GM19452 (cell line): ENCODE results near the gene FASTK.

ENCODE experiments used
- ATAC-seq: cut with Tn5 transposase; IDR thresholded peaks from one replicate; pipeline ENCODE4 v1.9.1; 2021; ENCODE audit not compliant: unreplicated experiment

FASTK gene

GRCh38 chr7:151100921-151101320, 20.3 kb upstream of the FASTK start:
- no peak for ATAC-seq

GRCh38 chr7:151099486-151100211, 19.0 kb upstream of the FASTK start:
- ATAC-seq: no peak

DNA sequence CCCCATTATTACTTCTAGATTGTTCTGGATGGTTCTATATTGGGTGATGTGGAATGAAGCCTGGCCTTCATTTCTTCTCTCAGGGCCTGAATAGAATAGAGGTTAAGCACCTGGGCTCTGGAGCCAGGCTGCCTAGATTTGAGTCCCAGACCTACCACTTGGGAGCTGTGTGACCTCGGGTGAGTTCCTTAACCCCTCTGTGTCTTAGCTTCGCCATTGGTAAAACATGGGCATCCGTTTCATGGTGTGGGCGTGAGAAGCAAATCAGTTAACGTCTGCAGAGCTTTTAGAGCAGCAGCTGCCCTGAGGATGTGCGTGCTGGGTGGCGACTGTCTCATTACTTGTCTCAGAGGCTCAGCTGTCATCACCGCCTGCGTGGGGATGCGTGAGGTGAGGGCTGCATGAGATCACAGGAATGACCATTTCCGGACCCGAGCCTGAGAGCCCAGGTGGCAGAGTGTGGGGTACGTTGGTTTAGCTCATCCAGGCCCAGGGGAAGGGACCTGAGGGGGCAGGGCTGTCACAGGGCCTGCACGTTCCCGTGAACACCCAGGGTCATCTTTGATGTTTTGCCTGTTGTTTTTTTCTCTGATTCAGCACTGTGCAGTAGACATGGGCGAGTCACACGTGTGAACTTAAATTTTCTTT, 15.3 kb upstream of the FASTK start:
- no peak for ATAC-seq

DNA sequence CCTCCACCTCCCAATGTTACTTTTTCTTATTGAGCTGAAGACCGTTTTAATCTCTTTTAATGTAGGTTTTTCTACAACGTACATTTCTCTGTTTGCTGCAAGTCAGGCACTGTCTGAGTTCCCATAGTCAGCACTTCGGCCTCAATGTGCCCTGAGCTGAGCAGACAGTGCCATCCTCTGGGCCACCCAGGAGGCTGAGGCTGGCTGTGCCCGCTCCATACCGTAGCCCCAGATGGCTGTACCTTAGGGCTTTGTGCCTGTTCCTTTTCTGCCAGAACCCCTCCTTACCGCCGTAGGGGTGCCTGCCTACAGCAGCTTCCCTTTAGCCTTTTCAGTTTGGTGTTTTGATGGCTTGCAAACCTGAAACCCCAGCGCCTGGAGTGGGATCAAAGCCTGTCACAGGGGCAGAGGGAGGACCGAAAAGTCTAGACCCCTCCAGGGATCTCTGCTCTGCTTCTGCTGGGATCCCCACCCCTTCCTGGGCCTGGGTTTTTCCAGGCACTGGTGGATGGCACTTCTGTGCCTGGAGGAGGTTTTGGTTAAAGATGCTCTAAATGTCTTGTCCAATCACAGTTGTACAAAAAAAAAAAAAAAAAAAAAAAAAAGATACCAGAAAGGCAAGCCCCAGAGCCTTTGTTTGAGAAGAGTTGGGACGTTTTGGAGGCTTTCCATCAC, 14.7 kb upstream of the FASTK start:
- ATAC-seq: no peak

DNA sequence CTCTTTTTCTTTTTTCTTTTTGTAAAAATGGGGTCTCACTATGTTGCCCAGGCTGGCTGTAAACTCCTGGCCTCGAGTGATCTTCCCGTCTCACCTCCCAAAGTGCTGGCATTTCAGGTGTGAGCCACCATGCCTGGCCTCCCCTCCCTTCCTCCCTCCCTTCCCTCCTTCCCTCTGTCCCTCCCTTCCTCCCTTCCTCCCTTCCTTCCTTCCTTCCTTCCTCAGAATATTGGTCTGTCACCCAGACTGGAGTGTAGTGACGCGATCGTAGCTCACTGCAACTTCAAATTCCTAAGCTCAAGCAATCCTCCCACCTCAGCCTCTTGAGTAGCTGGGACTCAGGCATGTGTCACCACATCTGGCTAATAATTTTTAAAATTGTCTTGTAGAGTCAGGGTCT, 14.1 kb upstream of the FASTK start:
- no peak for ATAC-seq

DNA sequence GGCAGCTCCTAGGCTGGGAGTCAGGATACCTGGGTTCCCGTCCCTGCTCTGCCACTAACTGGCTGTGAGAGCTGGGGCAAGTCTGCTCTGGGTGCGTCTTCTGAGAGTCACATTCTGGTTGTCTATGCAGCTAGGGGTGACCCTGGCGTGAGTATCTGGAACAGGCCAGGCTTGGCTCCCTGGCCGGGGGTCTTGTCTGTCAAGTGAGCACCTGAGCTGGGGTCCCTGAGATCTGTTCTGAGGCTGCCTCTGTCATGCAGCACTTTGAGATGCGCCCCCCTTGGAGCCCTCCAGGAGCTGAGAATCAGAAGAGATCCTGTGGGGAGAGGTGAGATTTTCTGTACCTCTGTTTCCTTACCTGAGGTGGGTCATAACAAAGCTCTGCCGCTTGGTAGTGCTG, 13.1 kb upstream of the FASTK start:
- no peak for ATAC-seq

- no peak for ATAC-seq
Measured at GRCh38 chr7:151091988-151092387, 11.4 kb upstream of the FASTK start.

- no peak for ATAC-seq
Measured at GRCh38 chr7:151091431-151091830, 10.8 kb upstream of the FASTK start.

GRCh38 chr7:151091003-151091402, 10.4 kb upstream of the FASTK start:
- ATAC-seq: no peak

GRCh38 chr7:151089893-151090730, 9.5 kb upstream of the FASTK start:
- no peak for ATAC-seq

DNA sequence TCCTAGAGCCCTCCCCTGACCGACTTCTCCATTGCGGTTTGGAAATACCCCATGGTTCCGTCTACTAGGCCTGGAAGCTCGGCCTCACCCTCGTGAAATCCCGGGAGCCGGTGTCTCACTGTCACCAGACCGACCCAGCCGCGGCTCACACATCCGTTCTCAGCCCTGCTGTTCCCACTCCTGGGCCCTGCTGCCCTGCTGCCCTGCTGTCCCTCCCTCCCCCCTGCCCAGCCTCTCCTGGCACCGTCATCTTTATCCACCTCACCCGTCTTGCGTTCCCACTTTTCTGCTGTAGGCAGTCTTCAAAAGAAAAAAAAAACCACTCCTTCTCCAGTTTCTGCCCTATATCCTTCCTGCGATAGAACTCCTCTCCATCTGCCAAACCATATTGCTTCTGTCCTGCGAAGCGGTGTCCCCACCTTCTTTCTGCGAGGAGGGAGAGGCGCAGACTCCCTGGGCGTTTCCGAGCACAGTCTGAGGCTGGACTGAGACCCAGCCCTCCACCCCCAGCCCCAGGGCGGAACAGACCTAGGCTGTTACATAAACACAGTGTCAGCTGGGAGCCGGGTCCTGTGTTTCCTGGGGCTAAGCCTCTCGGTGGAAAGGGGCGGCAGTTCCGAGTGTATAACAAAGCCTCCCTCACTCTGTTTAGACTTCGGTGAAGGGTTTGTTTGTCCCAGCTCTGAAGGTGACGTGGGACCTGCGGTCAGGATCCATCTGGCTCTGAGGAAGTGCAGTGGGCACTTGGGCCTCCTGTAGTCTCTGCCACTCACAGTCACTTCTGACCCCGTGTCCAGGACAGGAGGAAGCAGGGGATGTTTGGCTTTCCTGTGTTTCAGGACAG, 8.5 kb upstream of the FASTK start:
- ATAC-seq: no peak

- ATAC-seq: no peak
Measured at GRCh38 chr7:151088019-151088855, 7.6 kb upstream of the FASTK start.

- no peak for ATAC-seq
Measured at GRCh38 chr7:151087245-151088018, 6.8 kb upstream of the FASTK start.

DNA sequence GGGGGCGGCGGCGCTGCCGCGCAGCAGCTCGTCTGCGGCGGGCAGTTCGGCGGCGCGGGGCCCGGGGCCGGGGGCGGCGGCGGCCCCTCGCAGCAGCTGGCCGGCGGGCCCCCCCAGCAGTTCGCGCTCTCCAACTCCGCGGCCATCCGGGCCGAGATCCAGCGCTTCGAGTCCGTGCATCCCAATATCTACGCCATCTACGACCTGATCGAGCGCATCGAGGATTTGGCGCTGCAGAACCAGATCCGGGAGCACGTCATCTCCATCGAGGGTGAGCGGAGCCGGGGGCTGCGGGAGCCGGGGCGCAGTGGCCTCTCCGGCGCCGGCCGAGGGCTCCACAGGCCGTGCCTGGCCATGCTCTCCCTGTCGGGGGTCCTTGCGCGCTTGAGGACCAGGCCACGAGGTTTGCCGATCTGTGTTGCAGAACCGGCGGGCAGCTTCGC, 6.2 kb upstream of the FASTK start:
- no peak for ATAC-seq

GRCh38 chr7:151085691-151086620, 5.3 kb upstream of the FASTK start, which contains the start of gene AGAP3:
AGAP3 (plus strand) TSS chr7:151086475; CDS start chr7:151086742, 267 bp downstream.
- ATAC-seq: peak; percentile 40

DNA sequence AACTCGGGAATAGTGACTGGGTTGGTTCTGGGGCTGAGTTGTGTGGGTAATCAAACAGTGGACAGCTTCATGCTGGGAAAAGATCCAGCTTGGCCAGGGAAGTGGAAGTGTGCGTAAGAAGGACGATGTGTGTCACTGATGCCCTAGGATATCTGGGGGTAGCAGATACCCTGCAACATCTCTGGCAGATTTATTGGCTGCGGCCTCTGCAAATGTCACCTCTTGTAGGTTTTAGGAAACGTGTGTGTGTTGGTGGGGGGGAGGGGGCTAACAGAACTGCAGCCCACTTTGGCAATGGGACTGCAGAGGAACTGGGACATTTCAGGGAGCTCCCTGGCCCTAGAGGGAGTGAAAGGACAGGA, 4.7 kb upstream of the FASTK start:
- ATAC-seq: no peak

GRCh38 chr7:151083824-151084160, 3.2 kb upstream of the FASTK start:
- no peak for ATAC-seq
